ENCODE results near the gene GAB2.
A peak's percentile ranks its signal among the peaks of the same experiment; 100 is the strongest.

The GAB2 gene

DNA sequence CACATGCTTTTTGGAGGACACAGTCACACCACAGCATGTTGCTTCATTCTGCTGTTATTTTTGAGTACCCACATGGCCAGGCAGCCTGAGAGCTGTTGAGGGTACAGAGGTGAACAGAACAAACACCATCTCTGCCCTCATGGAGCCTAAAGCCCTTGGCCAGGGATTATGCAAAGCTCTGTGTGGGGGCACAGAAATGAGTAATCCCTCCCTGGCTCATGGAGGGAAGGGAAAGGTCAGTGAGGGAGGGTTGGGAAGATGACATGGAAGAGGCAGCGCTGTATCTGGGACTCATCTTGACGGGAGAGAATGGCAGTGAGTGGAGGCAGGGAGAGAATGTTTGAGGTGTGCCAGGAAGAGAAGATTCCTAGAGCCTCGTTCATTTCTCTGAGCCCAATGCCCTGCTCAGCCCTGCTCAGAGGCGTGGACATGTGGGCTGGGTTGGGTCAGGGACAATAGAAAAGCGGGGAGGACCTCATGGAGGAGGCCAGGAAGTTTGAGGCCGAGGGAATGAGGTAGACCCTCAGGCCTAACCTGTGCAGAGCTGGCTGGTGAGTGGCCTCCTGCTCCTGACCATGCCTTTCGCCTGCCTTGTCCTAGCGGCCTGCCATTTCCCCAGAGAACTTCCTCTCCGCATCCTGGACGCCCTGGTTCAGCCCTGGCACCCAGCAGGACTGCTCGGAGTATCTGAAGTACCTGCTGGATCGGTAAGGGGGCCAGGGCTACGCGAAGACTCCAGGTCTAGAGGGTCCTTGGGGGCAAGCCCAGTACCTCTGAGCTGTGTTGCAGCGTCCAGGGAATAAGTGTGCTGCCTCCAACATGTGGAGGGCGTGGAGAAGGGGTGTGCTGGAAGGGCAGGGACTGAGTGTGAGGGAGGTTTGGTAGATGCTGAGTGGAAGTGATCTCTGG lies 209.1 kb downstream of the GAB2 start:
- ATAC-seq, result peak; percentile 22

DNA sequence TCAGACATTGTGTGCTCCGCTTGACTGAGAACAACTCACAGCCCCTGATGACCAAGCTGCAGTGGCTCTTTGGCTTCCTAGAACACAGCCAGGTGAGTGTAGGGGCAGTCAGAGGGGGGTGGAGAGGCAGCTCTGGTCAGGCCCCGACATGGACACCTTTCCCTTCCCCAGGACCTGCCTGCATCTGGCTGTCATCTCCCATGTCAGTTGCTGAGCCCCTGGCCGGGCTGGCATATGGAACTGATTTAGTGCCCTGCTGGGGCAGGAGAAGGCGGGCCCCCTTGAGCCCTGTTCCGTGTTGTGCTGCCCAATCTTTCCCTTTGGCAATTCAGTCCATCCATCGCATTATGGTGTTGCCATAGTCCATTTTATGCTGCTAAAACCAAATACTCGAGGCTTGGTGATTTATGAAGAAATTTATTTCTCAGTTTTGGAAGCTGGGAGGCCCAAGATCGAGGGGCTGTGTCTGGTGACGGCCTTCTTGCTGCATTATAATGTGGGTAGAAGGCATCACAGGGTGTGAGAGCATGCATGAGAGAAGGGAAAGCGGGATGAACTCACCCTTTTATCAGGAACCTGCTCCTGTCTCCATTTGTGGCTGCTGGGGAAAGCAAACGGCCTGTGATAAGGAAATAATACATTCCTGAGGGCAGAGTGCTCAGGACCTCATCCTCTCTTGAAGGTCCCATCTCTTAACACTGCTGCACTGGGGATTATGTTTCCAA lies 209.9 kb downstream of the GAB2 start:
- no peak for TF ChIP-seq ZFP30 (CRISPR knock-in tag; IDR thresholded peaks at IDR 0.05)
- no peak for TF ChIP-seq SNAI2 (CRISPR knock-in tag; IDR thresholded peaks at IDR 0.05)
- no peak for TF ChIP-seq TOX (CRISPR knock-in tag; IDR thresholded peaks at IDR 0.05; ENCODE audit: borderline replicate concordance)
- TF ChIP-seq TCF4 (CRISPR knock-in tag; IDR thresholded peaks at IDR 0.05; ENCODE audit: borderline replicate concordance), result peak; percentile 62; the same call in 1 of the 2 replicates
- TF ChIP-seq ZNF565 (CRISPR knock-in tag; conservative IDR thresholded peaks at IDR 0.05; ENCODE audit: low read depth), result no peak
- TF ChIP-seq, protein P1, sequence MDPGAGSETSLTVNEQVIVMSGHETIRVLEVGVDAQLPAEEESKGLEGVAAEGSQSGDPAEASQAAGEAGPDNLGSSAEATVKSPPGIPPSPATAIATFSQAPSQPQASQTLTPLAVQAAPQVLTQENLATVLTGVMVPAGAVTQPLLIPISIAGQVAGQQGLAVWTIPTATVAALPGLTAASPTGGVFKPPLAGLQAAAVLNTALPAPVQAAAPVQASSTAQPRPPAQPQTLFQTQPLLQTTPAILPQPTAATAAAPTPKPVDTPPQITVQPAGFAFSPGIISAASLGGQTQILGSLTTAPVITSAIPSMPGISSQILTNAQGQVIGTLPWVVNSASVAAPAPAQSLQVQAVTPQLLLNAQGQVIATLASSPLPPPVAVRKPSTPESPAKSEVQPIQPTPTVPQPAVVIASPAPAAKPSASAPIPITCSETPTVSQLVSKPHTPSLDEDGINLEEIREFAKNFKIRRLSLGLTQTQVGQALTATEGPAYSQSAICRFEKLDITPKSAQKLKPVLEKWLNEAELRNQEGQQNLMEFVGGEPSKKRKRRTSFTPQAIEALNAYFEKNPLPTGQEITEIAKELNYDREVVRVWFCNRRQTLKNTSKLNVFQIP (CRISPR knock-in tag; IDR thresholded peaks at IDR 0.05; ENCODE audit: borderline replicate concordance, low read depth), result no peak
- TF ChIP-seq, protein P2, sequence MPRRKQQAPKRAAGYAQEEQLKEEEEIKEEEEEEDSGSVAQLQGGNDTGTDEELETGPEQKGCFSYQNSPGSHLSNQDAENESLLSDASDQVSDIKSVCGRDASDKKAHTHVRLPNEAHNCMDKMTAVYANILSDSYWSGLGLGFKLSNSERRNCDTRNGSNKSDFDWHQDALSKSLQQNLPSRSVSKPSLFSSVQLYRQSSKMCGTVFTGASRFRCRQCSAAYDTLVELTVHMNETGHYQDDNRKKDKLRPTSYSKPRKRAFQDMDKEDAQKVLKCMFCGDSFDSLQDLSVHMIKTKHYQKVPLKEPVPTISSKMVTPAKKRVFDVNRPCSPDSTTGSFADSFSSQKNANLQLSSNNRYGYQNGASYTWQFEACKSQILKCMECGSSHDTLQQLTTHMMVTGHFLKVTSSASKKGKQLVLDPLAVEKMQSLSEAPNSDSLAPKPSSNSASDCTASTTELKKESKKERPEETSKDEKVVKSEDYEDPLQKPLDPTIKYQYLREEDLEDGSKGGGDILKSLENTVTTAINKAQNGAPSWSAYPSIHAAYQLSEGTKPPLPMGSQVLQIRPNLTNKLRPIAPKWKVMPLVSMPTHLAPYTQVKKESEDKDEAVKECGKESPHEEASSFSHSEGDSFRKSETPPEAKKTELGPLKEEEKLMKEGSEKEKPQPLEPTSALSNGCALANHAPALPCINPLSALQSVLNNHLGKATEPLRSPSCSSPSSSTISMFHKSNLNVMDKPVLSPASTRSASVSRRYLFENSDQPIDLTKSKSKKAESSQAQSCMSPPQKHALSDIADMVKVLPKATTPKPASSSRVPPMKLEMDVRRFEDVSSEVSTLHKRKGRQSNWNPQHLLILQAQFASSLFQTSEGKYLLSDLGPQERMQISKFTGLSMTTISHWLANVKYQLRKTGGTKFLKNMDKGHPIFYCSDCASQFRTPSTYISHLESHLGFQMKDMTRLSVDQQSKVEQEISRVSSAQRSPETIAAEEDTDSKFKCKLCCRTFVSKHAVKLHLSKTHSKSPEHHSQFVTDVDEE (CRISPR knock-in tag; IDR thresholded peaks at IDR 0.05), result peak; percentile 26; the same call in 1 of the 2 replicates
- TF ChIP-seq ZC3H10 (CRISPR knock-in tag; IDR thresholded peaks at IDR 0.05), result no peak
- ATAC-seq, result peak; percentile 41

More for the DNA sequence above, 209.1 kb downstream of the GAB2 start:
- TF ChIP-seq ZNF565 (CRISPR knock-in tag; conservative IDR thresholded peaks at IDR 0.05; ENCODE audit: low read depth), result no peak
- no peak for TF ChIP-seq TOX (CRISPR knock-in tag; IDR thresholded peaks at IDR 0.05; ENCODE audit: borderline replicate concordance)
- no peak for TF ChIP-seq ZFP3 (CRISPR knock-in tag; IDR thresholded peaks at IDR 0.05)
- no peak for TF ChIP-seq PPARA (CRISPR knock-in tag; IDR thresholded peaks at IDR 0.05; ENCODE audit: borderline replicate concordance)
- TF ChIP-seq, protein P3, sequence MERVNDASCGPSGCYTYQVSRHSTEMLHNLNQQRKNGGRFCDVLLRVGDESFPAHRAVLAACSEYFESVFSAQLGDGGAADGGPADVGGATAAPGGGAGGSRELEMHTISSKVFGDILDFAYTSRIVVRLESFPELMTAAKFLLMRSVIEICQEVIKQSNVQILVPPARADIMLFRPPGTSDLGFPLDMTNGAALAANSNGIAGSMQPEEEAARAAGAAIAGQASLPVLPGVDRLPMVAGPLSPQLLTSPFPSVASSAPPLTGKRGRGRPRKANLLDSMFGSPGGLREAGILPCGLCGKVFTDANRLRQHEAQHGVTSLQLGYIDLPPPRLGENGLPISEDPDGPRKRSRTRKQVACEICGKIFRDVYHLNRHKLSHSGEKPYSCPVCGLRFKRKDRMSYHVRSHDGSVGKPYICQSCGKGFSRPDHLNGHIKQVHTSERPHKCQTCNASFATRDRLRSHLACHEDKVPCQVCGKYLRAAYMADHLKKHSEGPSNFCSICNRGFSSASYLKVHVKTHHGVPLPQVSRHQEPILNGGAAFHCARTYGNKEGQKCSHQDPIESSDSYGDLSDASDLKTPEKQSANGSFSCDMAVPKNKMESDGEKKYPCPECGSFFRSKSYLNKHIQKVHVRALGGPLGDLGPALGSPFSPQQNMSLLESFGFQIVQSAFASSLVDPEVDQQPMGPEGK (CRISPR knock-in tag; IDR thresholded peaks at IDR 0.05; ENCODE audit: borderline replicate concordance), result no peak
- no peak for TF ChIP-seq BACH2 (CRISPR knock-in tag; IDR thresholded peaks at IDR 0.05; ENCODE audit: borderline replicate concordance)
- TF ChIP-seq GLIS3 (CRISPR knock-in tag; IDR thresholded peaks at IDR 0.05), result no peak
- peak; percentile 10; the same call in 1 of the 2 replicates for TF ChIP-seq ZFP30 (CRISPR knock-in tag; IDR thresholded peaks at IDR 0.05)
- TF ChIP-seq SNAI2 (CRISPR knock-in tag; IDR thresholded peaks at IDR 0.05), result 0 out of 2 replicates have a peak, but pooled peaks have one; percentile 5

DNA sequence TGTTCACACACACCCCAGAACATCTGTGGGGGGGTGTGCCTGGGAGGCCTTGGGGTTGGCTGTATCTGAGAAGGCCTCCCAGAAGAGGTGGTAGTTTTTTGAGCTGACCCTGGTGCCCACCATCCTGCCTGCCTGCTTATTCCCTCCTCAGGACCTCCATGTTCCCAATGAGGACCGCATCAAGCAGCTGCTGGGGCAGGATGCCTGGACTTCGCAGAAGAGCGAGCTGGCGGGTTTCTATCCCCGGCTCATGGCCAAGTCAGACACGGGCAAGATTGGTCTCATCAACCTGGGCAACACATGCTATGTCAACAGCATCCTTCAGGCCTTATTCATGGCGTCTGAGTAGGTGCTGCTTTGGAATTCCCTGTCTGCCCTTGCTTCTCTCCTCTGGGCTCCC lies 211.9 kb downstream of the GAB2 start:
- no peak for ATAC-seq
- TF ChIP-seq, protein P4, sequence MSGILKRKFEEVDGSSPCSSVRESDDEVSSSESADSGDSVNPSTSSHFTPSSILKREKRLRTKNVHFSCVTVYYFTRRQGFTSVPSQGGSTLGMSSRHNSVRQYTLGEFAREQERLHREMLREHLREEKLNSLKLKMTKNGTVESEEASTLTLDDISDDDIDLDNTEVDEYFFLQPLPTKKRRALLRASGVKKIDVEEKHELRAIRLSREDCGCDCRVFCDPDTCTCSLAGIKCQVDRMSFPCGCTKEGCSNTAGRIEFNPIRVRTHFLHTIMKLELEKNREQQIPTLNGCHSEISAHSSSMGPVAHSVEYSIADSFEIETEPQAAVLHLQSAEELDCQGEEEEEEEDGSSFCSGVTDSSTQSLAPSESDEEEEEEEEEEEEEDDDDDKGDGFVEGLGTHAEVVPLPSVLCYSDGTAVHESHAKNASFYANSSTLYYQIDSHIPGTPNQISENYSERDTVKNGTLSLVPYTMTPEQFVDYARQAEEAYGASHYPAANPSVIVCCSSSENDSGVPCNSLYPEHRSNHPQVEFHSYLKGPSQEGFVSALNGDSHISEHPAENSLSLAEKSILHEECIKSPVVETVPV (CRISPR knock-in tag; IDR thresholded peaks at IDR 0.05), result no peak
- TF ChIP-seq ZFP3 (CRISPR knock-in tag; IDR thresholded peaks at IDR 0.05) (no peak), ARNTL (CRISPR knock-in tag; IDR thresholded peaks at IDR 0.05; ENCODE audit: borderline replicate concordance, low read depth) (no peak), ZNF8 (CRISPR knock-in tag; IDR thresholded peaks at IDR 0.05) (no peak), ESRRG (CRISPR knock-in tag; IDR thresholded peaks at IDR 0.05) (no peak)
- TF ChIP-seq, protein P2 (CRISPR knock-in tag; IDR thresholded peaks at IDR 0.05), result no peak

Measured in SK-N-SH treated with all-trans-retinoic acid at 6 μM for 48 hours (cell line).